Left hindlimb (tissue), 1 donor: Measurements from ENCODE around the gene C10orf71.

Experiments used
- DNase-seq: peaks from one replicate; pipeline ENCODE4 v3.0.0-alpha.2; 2018

Gene C10orf71

DNA sequence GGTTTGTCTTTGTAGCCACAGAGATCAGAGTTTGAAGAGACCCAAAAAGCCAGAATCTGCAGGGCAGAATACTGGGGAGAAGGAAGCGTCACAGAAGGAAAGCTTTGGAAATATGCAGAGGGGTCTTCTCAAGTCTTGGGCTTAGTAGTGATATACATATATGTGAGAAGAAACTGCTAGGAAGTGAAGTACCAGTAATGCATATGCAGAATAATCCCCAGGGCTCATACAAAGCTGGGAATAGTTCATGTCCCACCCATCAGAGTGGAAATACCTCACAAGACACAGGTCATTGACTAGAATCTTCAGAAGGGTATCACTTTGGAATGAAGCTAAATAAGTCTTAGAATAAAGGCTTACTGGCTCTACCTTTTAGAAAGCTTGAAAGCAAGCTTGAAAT, 39.6 kb downstream of the C10orf71 start:
- no peak for DNase-seq

DNA sequence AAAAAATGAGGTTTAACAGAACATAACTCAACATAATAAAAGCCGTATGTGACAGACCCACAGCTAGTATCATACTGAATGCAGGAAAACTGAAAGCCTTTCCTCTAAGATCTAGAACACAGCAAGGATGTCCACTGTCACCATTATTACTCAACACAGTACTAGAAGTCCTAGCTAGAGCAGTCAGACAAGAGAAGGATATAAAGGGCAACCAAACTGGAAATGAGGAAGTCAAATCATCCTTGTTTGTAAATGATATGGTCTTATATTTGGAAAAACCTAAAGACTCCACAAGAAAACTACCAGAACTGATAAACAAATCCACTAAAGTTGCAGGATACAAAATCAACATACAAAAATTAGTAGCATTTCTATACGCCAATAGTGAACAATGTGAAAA, 45.9 kb downstream of the C10orf71 start:
- no peak for DNase-seq

DNA sequence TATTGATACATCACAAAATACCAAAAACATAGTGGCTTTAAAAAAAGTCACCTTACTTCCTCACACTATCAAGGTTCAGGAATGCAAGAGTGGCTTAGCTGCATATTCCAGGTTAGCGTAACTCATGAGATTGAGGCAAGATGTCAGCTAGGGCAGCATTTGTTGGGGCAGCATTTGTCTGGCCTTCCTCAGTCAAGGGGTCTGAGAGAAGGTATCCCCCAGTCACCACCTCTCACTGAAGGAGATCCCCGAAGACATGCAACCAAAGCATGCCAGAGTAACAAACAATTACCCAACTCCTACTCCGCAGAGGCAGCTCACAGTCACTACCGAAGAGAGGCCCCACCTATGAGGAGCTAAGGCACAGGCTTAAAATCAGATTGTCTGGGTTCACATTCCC, 48.4 kb downstream of the C10orf71 start:
- no peak for DNase-seq

DNA sequence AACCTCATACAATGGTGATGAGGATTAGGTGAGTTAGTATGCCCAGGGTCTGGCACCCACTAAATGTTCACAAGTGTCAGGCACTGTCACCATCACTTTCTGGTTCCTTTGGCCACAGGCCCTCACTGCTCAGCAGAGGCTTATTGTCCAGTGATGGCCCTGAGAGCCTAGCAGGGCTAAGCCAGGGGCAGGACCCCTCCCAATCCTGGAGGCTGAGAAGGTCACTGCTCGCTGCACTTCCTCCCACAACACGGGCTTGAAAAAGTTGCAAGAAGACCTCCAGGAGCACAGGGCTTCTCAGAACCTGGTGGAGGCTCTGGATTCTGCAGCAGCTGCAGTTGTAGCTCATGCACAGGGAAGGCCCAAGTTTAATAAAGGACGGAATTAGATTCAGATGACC, 48.9 kb downstream of the C10orf71 start:
- no peak for DNase-seq

DNA sequence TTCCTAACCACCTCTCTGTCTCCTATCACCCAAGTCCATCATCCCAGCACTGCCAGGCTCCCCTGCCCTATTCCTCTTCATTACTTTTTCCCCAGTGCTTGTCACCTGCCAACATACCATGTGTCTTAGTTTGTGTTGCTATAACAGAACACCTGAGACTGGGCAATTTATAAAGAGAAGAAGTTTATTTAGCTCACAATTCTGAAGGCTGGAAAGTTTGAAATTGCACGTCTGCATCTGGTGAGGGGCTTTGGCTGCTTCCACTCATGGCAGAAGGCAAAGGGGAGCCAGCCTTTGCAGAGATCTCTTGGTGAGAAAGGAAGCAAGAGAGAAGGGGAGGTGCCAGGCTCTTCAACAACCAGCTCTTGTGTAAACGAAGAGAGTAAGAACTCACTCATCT, 49.6 kb downstream of the C10orf71 start:
- DNase-seq, result no peak

GRCh38 chr10:49349390-49349789, 50.4 kb downstream of the C10orf71 start:
- DNase-seq, result no peak

DNA sequence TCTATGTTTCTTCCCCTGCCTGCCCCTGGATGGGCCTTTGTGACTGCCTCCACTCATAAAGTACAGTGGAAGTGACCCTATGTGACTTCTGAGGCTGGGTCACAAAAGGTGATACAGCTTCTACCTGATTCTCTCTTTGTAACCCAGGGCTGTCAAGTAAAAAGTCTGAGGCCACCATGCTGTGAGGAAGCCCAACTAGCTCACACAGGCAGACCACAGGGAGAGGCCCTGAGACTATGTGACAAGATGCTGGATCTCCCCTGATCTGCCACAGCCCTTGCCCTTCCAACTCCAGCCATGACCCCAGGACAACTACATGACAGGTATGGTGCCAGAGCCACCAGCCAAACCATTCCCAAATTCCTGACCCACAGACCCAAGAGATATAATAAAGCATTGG, 51.2 kb downstream of the C10orf71 start:
- DNase-seq, result no peak

DNA sequence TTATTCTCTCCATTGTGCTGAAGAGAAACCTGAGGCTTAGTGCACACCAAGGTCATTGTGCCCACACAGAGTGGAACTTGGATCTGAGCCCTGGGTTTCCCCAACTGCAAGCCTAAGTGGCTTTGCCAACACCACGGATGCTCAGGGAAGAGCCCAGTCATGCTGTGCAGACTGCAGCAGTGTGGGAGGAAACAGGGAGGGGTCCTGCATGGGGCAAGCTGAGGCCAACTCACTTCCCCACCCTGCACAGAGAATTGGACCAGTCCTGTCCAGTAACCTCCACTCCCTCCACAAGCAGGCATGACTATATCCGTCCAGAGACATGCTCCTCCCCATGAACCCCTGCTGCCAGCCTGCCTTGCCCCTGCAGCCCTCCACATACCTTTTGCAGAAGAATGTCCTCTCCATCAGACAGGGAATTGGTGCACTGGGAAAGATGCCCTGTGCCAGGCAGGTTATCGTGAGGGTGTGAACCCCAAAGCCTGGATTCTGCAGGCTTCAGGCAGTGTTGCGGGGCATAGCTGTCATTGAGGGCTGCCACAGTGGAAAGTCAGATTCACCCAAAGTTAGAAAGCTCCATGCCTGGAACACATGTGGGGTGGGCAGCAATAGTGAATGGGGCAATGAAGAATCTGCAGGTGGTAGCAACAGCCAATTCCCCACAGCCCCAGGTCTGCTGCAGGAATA, 52.0 kb downstream of the C10orf71 start:
- no peak for DNase-seq

GRCh38 chr10:49351669-49352068, 52.7 kb downstream of the C10orf71 start:
- no peak for DNase-seq

DNA sequence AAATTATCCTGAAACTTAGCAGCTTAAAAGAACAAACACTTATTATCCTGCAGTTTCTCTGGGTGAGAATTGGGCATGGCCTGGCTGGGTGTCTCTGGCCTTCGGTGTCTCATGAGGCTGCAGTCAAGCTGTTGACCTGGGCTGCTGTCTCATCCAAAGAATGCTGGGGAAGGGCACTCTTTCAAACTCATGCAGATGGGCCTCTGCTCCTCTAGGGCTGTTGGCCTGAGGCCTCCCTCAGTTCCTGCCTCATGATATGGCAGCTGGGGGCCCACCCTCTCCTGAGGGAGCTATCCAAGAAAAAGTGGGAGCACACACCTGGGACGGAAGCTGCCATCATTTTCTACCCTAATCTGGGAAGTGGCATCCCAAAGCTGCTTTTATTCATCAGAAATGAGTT, 53.4 kb downstream of the C10orf71 start:
- no peak for DNase-seq

DNA sequence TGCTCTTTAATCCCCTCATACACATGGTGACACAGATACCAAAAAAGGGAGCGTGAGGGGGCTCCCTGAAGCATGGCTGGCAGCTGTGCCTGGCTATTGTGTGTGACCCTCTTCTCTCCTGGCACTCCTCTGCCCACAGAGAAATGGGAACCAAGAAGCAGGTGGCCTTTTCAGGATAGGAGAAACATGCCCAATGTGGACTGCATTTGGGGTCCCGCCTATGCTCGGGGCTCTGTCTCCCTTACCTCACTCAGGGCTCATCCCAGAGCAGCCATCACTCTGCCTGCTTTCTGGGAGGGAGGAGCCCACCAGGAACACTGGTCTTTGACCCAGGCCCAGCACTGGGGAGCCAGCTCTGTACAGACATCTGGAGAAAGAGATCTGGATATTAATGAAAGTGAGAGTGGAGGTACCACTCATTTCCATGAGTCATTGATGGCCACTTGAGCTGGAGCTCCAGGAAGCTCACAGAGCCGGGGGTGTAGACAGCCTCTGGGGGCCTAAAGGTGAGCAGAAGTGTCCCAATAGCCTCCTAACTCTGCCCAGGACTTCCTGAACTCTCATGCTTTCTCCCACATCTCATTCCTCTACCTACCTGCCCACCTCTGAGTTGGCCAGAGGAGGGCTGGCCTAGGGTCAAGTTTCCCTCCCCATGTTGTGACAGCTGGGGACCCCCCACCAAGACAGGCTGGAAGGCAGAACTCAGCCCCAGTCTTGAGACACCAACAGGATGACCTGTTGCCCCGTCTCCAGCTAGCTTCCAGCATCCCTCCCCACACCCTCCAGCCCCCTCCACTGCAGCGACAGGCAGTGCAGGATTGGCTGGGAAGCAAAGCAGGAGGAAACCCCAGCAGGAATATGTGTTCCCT, 54.3 kb downstream of the C10orf71 start:
- DNase-seq, result no peak

DNA sequence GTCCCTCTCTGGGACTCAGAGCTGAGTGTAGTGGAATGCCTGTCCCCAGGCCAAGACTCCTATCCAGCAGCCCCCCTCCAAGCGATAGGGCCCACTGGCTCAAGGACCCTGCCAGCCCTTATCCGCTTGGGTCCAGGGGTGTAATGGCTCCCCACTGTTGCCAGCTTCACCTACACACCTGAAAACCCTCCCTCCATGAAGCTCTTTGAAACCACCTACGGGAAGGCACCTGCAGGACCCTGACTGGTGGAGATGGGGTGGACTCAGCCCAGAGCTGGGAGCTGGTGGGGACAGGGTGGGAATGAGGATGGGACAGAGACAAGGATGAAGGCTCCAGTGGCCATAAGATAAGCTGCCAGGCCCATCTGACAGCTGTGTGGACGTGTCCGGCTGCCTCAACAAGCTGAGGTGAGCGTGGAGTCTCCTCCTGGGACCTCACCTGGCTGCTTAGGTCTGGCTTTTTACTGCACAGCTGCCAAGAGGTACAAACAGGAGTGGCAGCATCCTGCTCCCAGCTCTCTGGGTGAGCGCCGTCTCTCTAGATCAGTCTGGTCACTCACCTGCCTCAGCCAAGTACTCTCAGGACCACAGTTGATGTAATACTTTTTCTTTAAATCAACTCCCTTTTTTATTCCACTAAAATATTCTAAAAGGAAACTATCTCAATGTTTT, 55.1 kb downstream of the C10orf71 start:
- no peak for DNase-seq

- no peak for DNase-seq
Observed at GRCh38 chr10:49354593-49354992, 55.6 kb downstream of the C10orf71 start.

- DNase-seq, result no peak
Observed at GRCh38 chr10:49355221-49355620, 56.3 kb downstream of the C10orf71 start.

GRCh38 chr10:49356181-49356580, 57.2 kb downstream of the C10orf71 start:
- no peak for DNase-seq

GRCh38 chr10:49356944-49357343, 58.0 kb downstream of the C10orf71 start:
- DNase-seq, result no peak

GRCh38 chr10:49357910-49358309, 58.9 kb downstream of the C10orf71 start:
- DNase-seq, result no peak

DNA sequence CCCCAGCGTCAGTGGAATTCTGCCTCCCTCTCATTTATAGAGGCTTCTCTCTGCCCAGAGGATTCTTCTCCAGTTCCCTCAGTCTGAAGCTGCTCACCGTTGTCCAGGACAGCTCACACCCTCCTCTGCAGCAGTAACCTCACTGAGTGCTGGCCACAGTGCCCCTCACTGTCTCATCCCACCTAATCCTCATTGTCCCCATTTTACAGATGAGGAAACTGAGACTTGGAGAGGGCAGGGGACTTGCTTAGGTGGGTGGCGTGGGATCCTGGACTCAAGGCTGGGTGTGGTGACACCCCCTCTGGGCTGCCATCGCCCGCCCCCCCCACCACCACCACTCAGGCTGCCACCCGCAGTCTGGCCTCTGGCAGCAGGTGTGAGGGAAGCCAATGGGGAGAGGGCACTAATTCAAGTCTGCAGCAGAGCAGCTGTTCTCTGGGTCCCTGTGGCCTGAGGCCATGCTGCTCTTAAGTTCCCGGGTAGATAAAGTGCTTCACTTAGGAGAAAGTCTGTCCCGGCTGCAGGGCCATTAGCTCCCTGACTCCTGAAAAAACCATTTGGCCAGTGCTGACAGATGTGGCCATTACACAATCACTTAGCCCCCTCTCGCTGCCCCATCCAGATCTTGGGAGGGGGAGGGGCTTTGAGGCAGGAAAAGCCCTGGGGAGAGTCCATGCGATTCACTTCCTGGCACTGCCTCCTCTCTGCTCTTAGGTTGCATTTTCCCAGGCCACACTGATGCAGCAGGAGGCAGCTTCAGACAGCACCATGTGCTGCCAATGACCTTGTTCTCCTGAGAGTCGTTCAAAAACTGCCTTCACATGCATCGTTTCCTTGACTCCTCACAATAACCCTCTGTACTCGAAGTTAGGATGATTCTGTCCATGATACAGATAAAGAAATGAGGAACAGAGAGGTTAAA, 60.6 kb downstream of the C10orf71 start:
- DNase-seq, result peak; percentile 53

DNA sequence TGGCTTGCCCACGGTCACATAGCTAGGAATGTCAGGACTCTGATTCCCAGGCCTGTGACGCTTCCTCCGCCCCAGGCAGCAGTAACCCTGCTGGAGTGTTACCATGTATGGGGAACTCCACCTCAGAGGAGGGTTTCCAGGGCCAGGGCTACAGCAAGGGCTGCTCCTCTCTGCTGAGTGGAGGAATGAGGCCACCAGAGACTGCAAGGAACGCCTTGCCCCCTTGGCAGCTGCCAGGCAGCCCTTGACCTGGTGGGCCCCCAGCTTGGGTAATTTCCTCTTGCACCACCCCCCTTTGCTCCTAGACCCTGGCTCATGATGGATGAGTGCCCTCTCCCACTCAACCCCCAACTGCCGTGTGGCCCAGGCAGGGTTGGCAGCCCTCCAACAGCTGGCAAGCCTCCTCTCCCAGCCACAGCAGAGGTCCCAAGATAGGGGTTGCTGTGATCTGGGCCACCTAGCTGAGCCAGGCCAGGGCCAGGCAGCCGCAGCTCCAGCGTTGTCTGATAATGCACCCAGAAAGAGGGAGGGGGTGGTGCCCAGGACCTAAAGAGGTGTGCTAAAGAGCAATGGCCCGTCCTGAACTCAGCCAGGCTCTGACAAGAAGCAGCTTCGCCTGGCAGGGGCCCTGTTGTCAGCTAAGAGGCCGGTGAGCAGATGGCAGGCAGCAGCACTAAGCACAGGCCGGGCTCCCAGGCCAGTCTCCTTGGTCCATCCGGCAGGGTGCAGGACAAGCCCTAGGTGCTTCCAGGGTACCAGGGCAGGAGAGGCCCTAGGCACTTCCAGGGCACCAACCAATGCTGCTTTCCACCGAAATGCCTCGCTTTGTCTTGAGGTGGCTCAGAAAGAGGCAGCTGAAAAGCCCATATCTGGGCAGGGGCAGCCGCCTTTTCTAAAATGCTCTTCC, 61.6 kb downstream of the C10orf71 start:
- no peak for DNase-seq

DNA sequence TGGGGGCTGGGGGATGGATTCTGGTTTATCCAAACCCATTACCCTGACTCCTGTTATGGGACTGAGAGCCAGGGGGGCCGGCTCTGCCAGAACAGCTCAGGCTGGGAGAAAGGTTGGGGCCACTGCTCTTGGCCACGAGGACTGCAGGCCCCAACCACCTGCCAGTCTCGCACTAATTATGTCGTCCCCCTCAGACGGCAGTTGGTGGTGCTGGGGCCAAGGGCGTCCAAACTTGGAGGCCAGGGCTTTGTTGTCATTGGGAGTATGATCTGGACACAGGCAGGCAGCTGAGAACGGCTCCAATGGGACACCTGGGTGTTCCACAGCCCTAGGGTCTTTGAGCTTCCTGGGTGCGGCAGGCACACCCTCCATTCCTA, 62.2 kb downstream of the C10orf71 start:
- no peak for DNase-seq

DNA sequence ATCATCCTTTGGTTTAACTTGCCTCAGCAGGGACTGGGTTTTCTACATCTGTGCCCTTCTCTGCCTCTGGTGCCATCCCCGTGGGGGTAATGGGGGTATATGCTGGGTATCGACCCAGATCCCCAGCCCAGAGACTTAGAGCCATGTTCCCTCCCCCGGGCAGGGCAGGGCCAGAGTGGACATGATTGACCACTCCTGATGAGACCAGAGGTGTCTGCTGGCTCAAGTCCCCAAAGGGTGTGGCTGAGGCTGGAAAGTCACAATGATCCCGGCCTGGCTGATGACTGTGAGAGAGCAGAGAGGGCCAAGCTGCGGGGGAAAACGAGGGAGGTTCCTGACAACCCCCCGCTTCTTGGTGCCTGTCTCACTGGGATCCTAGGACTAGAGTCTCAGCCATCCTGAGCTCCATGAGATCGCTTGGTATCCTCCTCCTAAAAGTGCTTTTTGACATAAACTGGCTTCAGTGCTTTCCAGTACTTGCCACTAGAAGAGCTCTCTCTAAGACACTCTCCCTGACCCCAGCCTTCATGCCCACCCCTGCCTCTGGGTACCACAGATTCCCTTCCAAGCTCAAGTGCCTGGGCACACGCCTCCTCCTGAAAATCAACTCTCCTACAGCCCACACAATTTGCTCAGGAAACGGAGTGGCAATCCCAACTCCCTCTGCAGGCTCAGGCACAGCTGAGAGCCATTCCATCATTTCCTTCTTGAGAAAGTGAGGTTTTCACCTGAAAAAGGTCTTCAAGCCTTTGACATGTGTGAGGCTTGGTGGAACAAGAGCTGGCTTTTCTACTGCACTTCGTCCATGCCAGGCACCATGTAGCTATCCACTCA, 63.0 kb downstream of the C10orf71 start:
- DNase-seq, result no peak
